ENCODE measurements around the gene COL9A3.

Gene COL9A3

GRCh38 chr20:62796699-62797491 is 20.0 kb upstream of the COL9A3 start:
- DNase-seq (ENCODE audit: low spot score): peak; percentile 37

DNA sequence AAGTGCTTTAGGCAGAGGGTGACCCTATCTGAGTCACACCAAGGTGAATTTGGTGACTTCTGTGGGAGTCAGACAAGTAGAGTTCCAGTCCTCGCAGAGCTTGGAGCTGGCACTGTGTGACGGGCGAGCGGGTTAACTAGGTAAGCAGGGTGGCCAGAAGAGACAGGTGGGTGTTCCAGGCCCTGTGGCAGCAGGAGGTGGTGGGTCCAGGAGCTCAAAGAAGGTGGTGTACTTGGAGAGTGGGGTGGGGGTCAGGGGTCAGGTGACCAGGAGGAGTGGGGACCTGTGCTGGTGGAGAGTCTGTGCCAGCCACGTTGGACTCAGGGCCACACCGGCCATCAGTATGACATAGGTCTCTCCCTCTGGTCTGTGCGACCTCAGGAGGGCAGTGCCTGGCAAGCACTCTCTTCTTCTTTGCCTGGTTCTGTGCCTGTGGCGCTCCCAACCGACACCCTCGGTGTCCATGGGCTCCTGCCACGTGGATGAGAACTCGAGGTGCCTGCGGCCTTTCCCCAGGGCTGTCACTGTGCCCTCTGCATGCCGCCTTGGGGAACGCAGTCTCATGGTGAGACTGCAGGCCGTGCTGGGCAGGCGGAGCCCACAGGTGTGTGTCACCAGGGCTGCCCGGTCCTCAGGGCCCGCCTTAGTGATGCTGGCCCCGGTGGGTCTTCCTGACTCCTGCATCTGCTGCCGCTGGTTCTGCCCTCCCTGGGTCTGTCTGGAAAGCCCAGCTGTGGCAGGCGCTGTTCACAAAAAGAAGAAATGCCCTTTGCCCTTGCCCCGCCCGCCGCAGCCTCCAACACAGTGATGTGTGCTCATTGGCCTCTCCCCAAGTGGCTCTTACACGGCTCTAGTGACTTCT is 18.9 kb upstream of the COL9A3 start:
- DNase-seq (ENCODE audit: low spot score): peak; percentile 13

- no peak for DNase-seq (ENCODE audit: low spot score)
Observed at GRCh38 chr20:62799036-62799435, 17.8 kb upstream of the COL9A3 start.

- no peak for DNase-seq (ENCODE audit: low spot score)
Observed at GRCh38 chr20:62799459-62799858, 17.4 kb upstream of the COL9A3 start.

- DNase-seq (ENCODE audit: low spot score): no peak
Observed at GRCh38 chr20:62799873-62800272, 17.0 kb upstream of the COL9A3 start.

- DNase-seq (ENCODE audit: low spot score): no peak
Observed at GRCh38 chr20:62800314-62801259, 16.3 kb upstream of the COL9A3 start.

GRCh38 chr20:62801284-62802010 is 15.4 kb upstream of the COL9A3 start:
- DNase-seq (ENCODE audit: low spot score): no peak

DNA sequence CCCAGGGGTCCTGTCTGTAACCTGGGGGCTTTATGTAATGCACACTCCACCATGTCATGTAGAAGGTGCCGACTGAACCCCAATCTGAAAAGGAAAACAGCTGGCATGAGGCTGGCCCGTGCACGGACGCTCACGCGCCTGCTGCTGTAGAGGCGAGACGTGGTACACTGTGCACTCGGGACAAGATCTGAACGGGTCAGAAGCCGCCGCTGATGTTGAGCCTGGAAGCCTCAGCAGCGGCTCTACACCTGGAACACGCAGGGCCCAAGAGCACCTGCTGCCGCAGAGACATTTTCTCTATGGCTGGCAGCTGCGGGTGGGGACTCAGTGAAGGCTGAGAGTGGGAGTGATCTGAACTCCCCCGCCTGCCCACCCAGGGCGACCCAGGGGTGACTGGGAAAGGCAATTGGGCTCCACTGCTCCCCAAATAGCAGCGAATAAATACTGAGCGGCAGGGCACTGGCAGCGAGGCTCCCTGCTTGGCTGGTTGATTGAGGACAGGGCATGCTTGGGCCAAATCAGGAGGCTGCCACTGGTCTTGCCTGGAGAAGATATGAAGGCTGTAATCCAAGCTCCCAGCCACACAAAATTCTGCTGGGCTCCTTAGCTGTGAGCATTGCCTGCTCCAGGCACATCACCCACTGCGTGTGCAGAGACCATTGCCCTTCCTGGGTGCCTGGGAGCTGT is 14.7 kb upstream of the COL9A3 start:
- no peak for DNase-seq (ENCODE audit: low spot score)

- DNase-seq (ENCODE audit: low spot score): peak; percentile 9
Observed at GRCh38 chr20:62804021-62804626, 12.7 kb upstream of the COL9A3 start.

GRCh38 chr20:62804627-62805154 is 12.2 kb upstream of the COL9A3 start, which contains the start of gene OGFR:
TSS of gene OGFR (plus strand) at chr20:62804835. CDS start at chr20:62804860, 25 bp downstream.
- DNase-seq (ENCODE audit: low spot score): peak; percentile 69

GRCh38 chr20:62805155-62805710 is 11.6 kb upstream of the COL9A3 start:
- DNase-seq (ENCODE audit: low spot score): no peak

- no peak for DNase-seq (ENCODE audit: low spot score)
Observed at GRCh38 chr20:62805711-62806382, 11.0 kb upstream of the COL9A3 start.

- DNase-seq (ENCODE audit: low spot score): no peak
Observed at GRCh38 chr20:62806383-62807050, 10.3 kb upstream of the COL9A3 start.

- DNase-seq (ENCODE audit: low spot score): no peak
Observed at GRCh38 chr20:62807444-62808210, 9.2 kb upstream of the COL9A3 start.

DNA sequence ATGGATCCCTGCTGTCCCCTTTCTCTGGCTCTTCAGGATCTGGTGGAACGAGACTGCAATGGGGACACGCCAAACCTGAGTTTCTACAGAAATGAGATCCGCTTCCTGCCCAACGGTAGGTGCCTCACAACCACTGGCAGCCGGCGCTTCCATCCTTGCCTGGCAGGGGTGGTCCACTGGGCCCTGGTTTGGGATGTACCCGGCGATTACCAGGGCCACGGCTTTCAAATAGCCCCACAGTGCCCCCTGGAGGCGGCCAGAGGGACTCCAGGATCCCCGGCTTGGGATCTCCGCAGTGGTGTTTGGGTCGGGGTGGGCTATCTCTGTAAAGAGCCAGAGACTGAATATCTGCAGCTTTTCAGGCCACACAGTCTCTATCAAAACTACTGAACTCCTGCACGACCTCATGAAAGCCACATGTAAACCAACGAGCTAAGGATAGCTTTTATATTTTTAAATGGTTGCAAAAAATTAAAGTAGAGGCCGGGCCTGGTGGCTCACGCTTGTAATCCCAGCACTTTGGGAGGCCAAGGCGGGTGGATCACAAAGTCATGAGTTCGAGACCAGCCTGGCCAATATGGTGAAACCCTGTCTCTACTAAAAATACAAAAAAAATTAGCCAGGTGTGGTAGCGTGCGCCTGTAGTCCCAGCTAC is 8.5 kb upstream of the COL9A3 start:
- peak; percentile 80 for DNase-seq (ENCODE audit: low spot score)

- DNase-seq (ENCODE audit: low spot score): no peak
Observed at GRCh38 chr20:62809530-62810428, 7.1 kb upstream of the COL9A3 start.
